B cell (primary cell): ENCODE measurements around the gene SERHL2. TPM values are rescaled to one million over a fixed set of nuclear protein-coding genes. Genes with fewer than 3 reads are reported as not detected.
A peak's percentile ranks its signal among the peaks of the same experiment; 100 is the strongest.

Experiments used
- ATAC-seq: fragments of 200-7000 bp; cut with Tn5 transposase; one replicate; pipeline ENCODE4 v1.10.0; 2021; ENCODE audit warnings: low read depth, mild to moderate bottlenecking, moderate number of reproducible peaks, moderate library complexity
- CTCF ChIA-PET: fragments of 350-600 bp; sonication (Branson Sonifier 250); formaldehyde crosslinking; loops from one replicate; lab custom pipeline; 2021; ENCODE audit warnings: antibody characterized with exemption, inconsistent platforms; lab: Charles Lee
- POLR2A ChIA-PET: fragments of 350-600 bp; sonication (Branson Sonifier 250); formaldehyde crosslinking; loops from one replicate; lab custom pipeline; 2021; ENCODE audit warnings: antibody characterized with exemption; lab: Charles Lee
- DNase-seq: peaks from one replicate; pipeline ENCODE4 v3.0.0; 2013
- H2AFZ ChIP-seq: 2 replicates; pipeline ENCODE4 v1.6.1; 2012; ENCODE audit warnings: mild to moderate bottlenecking, low read depth, low read length; ENCODE audit not compliant: insufficient read depth, poor library complexity, severe bottlenecking
- H3K27ac ChIP-seq, 2 donors: 1 replicate in 1 of 2; 2 replicates in 1 of 2; pipeline ENCODE4 v1.5.1; 2012 to 2013; ENCODE audit warnings: low read length in 2 of 2, mild to moderate bottlenecking in 2 of 2, moderate library complexity in 1 of 2
- H3K27me3 ChIP-seq, 4 experiments: fragments of 200-600 bp in 1 of 4; sonication (generic) in 1 of 4; replicated peaks in 1 of 4; 1 replicate in 2 of 4; 2 replicates in 2 of 4; pipeline versions ENCODE4 v1.6.1 to v1.7.0; 2013 to 2016; ENCODE audit warnings: low read length in 3 of 4, mild to moderate bottlenecking in 2 of 4, mixed read lengths in 1 of 4, moderate library complexity in 1 of 4; ENCODE audit not compliant: insufficient read depth in 4 of 4, control insufficient read depth in 3 of 4; ENCODE audit errors: control extremely low read depth in 1 of 4
- H3K36me3 ChIP-seq, 2 experiments: replicated peaks in 1 of 2; 1 replicate in 1 of 2; 2 replicates in 1 of 2; pipeline versions ENCODE4 v1.6.1 to v1.7.1; 2013; ENCODE audit warnings: low read length in 1 of 2; ENCODE audit not compliant: insufficient read depth in 2 of 2, control insufficient read depth in 1 of 2; ENCODE audit errors: control extremely low read depth in 1 of 2, extremely low read depth in 1 of 2
- H3K4me1 ChIP-seq, 2 donors: fragments of 200-600 bp in 1 of 2; sonication (generic) in 1 of 2; 1 replicate in 1 of 2; 2 replicates in 1 of 2; pipeline versions ENCODE4 v1.5.1 to v1.6.1; 2013 to 2017; ENCODE audit warnings: low read length in 2 of 2; ENCODE audit not compliant: control insufficient read depth in 2 of 2, insufficient read depth in 2 of 2
- H3K4me2 ChIP-seq: replicated peaks from 2 replicates; pipeline ENCODE3; 2012; ENCODE audit warnings: mild to moderate bottlenecking, low read depth, low read length; ENCODE audit not compliant: poor library complexity, severe bottlenecking
- H3K4me3 ChIP-seq, 5 experiments: fragments of 200-600 bp in 1 of 5; sonication (generic) in 1 of 5; 1 replicate in 3 of 5; 2 replicates in 2 of 5; pipeline versions ENCODE4 v1.5.1 to v1.7.0; 2011 to 2016; ENCODE audit warnings: low read length in 4 of 5, mild to moderate bottlenecking in 4 of 5, low read depth in 2 of 5, control low read depth in 1 of 5, moderate library complexity in 1 of 5; ENCODE audit not compliant: insufficient read depth in 1 of 5; ENCODE audit errors: control extremely low read depth in 1 of 5, extremely low read depth in 1 of 5
- H3K79me2 ChIP-seq: fragments of 200-600 bp; sonication (generic); one replicate; pipeline ENCODE4 v1.6.0; 2016; ENCODE audit warnings: low read length; ENCODE audit not compliant: control insufficient read depth, insufficient read depth
- H3K9ac ChIP-seq: fragments of 200-600 bp; sonication (generic); 2 replicates; pipeline ENCODE4 v1.6.1; 2017; ENCODE audit warnings: mild to moderate bottlenecking, low read length, moderate library complexity
- H3K9me3 ChIP-seq, 3 donors: one replicate each; pipeline versions ENCODE4 v1.6.1 to v1.7.1; 2013; ENCODE audit warnings: low read length in 2 of 3; ENCODE audit not compliant: control insufficient read depth in 2 of 3, insufficient read depth in 1 of 3; ENCODE audit errors: control extremely low read depth in 1 of 3
- H4K20me1 ChIP-seq: 2 replicates; pipeline ENCODE4 v1.6.0; 2012; ENCODE audit warnings: mild to moderate bottlenecking, low read length; ENCODE audit not compliant: insufficient read depth, control insufficient read depth, poor library complexity, severe bottlenecking
- H3K27ac Mint-ChIP-seq: one replicate; pipeline ENCODE4 v1.8.0; 2021; ENCODE audit warnings: mixed read lengths
- H3K27me3 Mint-ChIP-seq: one replicate; pipeline ENCODE4 v1.8.0; 2021; ENCODE audit warnings: mixed read lengths
- H3K4me1 Mint-ChIP-seq: one replicate; pipeline ENCODE4 v1.8.0; 2021; ENCODE audit warnings: mixed read lengths
- H3K4me3 Mint-ChIP-seq: one replicate; pipeline ENCODE4 v1.8.0; 2021; ENCODE audit warnings: mixed read lengths
- H3K9me3 Mint-ChIP-seq: one replicate; pipeline ENCODE4 v1.8.0; 2022; ENCODE audit warnings: mixed read lengths; ENCODE audit not compliant: insufficient read depth
- CTCF ChIP-seq: fragments of 200-600 bp; IDR thresholded peaks from one replicate; pipeline ENCODE4 v1.8.0; 2022; ENCODE audit warnings: antibody characterized with exemption, mild to moderate bottlenecking
- EZH2 ChIP-seq: IDR thresholded peaks from 2 replicates; pipeline ENCODE4 v1.6.1; 2012; ENCODE audit warnings: borderline replicate concordance, low read depth, mild to moderate bottlenecking, moderate library complexity, low read length; ENCODE audit not compliant: insufficient read depth, poor library complexity, severe bottlenecking
- WGBS: methylation state at CpG from one replicate; pipeline ENCODE4 v1.1.5; 2013; ENCODE audit warnings: missing lambda C conversion rate; ENCODE audit not compliant: insufficient coverage; 5-methylcytosine and 5-hydroxymethylcytosine counted together
- intact Hi-C: fragments of 100-400 bp; cut with micrococcal nuclease; formaldehyde crosslinking; loops from one replicate; pipeline ENCODE4 v1.10.0; 2022
- polyA plus RNA-seq: library from polyadenylated mRNA; depleted of rRNA; stranded (reverse); fragments of >200 nt; gene quantifications from 2 replicates; pipeline ENCODE4 v1.2.3, GENCODE V29; 2012
- total RNA-seq, 2 donors: library from RNA; stranded (reverse); fragments of 120-200 nt in 1 of 2; gene quantifications; 1 replicate in 1 of 2; 2 replicates in 1 of 2; pipeline versions ENCODE4 v1.2.3 to v1.2.4, GENCODE V29; 2013 to 2022

SERHL2 gene
- total and polyA plus RNA-seq, 2 donors (not counting 1 experiment from before 2014, with no cell fraction given), result 5.5 to 7.3 TPM

- no peaks in the 10 kb centered on the region for H4K20me1 ChIP-seq
- H3K4me2 ChIP-seq, result no peak overlapping the region
- no peak overlapping the region for H3K27ac ChIP-seq
- ATAC-seq (no peak), DNase-seq (no peak)
- H2AFZ ChIP-seq, result no peak overlapping the region
- no peaks in the 10 kb centered on the region for H3K27me3 ChIP-seq
- ChIA-PET CTCF (interaction anchor here (1.7 kb wide), 1 partner anchor 110 kb away, joined by 4 read pairs; no protein-coding TSS in a partner anchor), POLR2A (no interaction called here)
- intact Hi-C loops, result loop anchor here (5.0 kb wide), 1 partner anchor 1297 kb away; the partner anchor contains the start of gene RANGAP1
- TF ChIP-seq EZH2 (no peak), CTCF (no peak)
- Mint-ChIP-seq H3K4me1 (peaks cover 17% of the 10 kb centered on the region), H3K4me3 (no peak overlapping the region), H3K27ac (no peak overlapping the region), H3K27me3 (no peaks in the 10 kb centered on the region), H3K9me3 (no peaks in the 10 kb centered on the region)
- H3K4me3 ChIP-seq, result no peak overlapping the region
- H3K9ac ChIP-seq, result no peak overlapping the region
- H3K36me3 ChIP-seq, result peaks cover 8 to 54% of the 10 kb centered on the region in 2 experiments
- peaks cover 9% of the 10 kb centered on the region for H3K79me2 ChIP-seq
- H3K4me1 ChIP-seq, result peaks cover 4 to 11% of the 10 kb centered on the region in 2 donors
- no peaks in the 10 kb centered on the region for H3K9me3 ChIP-seq
- 98% methylated on average over 4 of the region's 4 CpGs for WGBS
Observed at GRCh38 chr22:42584364-42584940, 30.7 kb downstream of the SERHL2 start.

GRCh38 chr22:42585096-42585495, 31.3 kb downstream of the SERHL2 start:
- H3K27ac Mint-ChIP-seq, result peak overlapping the region; percentile 3
- ATAC-seq, result no peak
- peaks cover 9% of the 10 kb centered on the region for H3K79me2 ChIP-seq
- H3K4me2 ChIP-seq, result no peak overlapping the region
- CTCF ChIA-PET, result interaction anchor here (1.7 kb wide), 1 partner anchor 111 kb away, joined by 4 read pairs; no protein-coding TSS in a partner anchor
- peaks cover 4 to 11% of the 10 kb centered on the region in 2 donors for H3K4me1 ChIP-seq
- H3K27me3 ChIP-seq, result no peaks in the 10 kb centered on the region
- no peaks in the 10 kb centered on the region for H3K9me3 ChIP-seq
- POLR2A ChIA-PET, result no interaction called here
- H2AFZ ChIP-seq, result no peak overlapping the region
- H3K4me3 ChIP-seq, result no peak overlapping the region
- peaks cover 8 to 59% of the 10 kb centered on the region in 2 experiments for H3K36me3 ChIP-seq
- H3K4me3 Mint-ChIP-seq, result no peak overlapping the region
- peaks cover 17% of the 10 kb centered on the region for H3K4me1 Mint-ChIP-seq
- intact Hi-C loops, result no loop called here
- 96% methylated on average over 8 of the region's 8 CpGs for WGBS
- H3K27me3 Mint-ChIP-seq, result no peaks in the 10 kb centered on the region
- DNase-seq, result no peak
- no peak overlapping the region for H3K9ac ChIP-seq
- no peak overlapping the region for H3K27ac ChIP-seq
- no peaks in the 10 kb centered on the region for H4K20me1 ChIP-seq
- no peaks in the 10 kb centered on the region for H3K9me3 Mint-ChIP-seq
- TF ChIP-seq CTCF, result no peak
